ENCODE results near the gene AQP12B.

- TF ChIP-seq CTCF (IDR thresholded peaks at IDR 0.05) = no peak
- no peak for TF ChIP-seq POLR2A (IDR thresholded peaks at IDR 0.05)
Measured at GRCh38 chr2:240637116-240637900, 45.4 kb downstream of the AQP12B start.

Measured in testis (tissue), 2 donors.